Uterus (tissue), 4 donors: Measurements from ENCODE around the gene JPH4. TPM values are rescaled to one million over a fixed set of nuclear protein-coding genes. Genes with fewer than 3 reads are reported as not detected.

Source experiments
- DNase-seq, 2 donors: peaks; one replicate each; pipeline ENCODE4 v3.0.0-alpha.2; 2019 to 2020
- H3K27ac ChIP-seq, 2 donors: fragments of 200-600 bp; sonication (generic); 1 replicate in 1 of 2; 2 replicates in 1 of 2; pipeline ENCODE4 v1.5.1; 2016 to 2018
- H3K27me3 ChIP-seq, 2 donors: fragments of 200-600 bp; sonication (generic); one replicate each; pipeline ENCODE4 v1.5.1; 2018 to 2019; ENCODE audit warnings: control low read depth in 1 of 2
- H3K36me3 ChIP-seq, 2 donors: fragments of 200-600 bp; sonication (generic); one replicate each; pipeline ENCODE4 v1.5.1; 2019; ENCODE audit warnings: control low read depth in 1 of 2
- H3K4me1 ChIP-seq, 2 donors: fragments of 200-600 bp; sonication (generic); one replicate each; pipeline ENCODE4 v1.5.1; 2018 to 2019; ENCODE audit warnings: control low read depth in 1 of 2
- H3K4me3 ChIP-seq, 2 donors: fragments of 200-600 bp; sonication (generic); 1 replicate in 1 of 2; 2 replicates in 1 of 2; pipeline ENCODE4 v1.5.1; 2018 to 2019; ENCODE audit warnings: mild to moderate bottlenecking in 1 of 2
- H3K9me3 ChIP-seq, 2 donors: fragments of 200-600 bp; sonication (generic); one replicate each; pipeline ENCODE4 v1.5.1; 2019; ENCODE audit warnings: control low read depth in 1 of 2
- CTCF ChIP-seq, 4 experiments: fragments of 200-600 bp in 2 of 4; fragments of 450-650 bp in 2 of 4; sonication (generic) in 2 of 4; IDR thresholded peaks; one replicate each; pipeline ENCODE4 v1.5.1; 2016 to 2019; ENCODE audit warnings: antibody characterized with exemption in 4 of 4, mild to moderate bottlenecking in 2 of 4, moderate library complexity in 1 of 4
- POLR2A ChIP-seq, 2 donors: fragments of 450-650 bp; IDR thresholded peaks; one replicate each; pipeline ENCODE4 v1.6.1; 2016; ENCODE audit warnings: antibody characterized with exemption in 2 of 2, mild to moderate bottlenecking in 1 of 2, moderate library complexity in 1 of 2
- intact Hi-C: fragments of 100-400 bp; cut with DNase I; formaldehyde crosslinking; loops from one replicate; pipeline ENCODE4 v1.15.1; 2023; ENCODE audit warnings: low total_unique reads
- total RNA-seq, 4 donors: library from RNA; depleted of rRNA in 3 of 4; stranded (reverse); fragments of >200 nt in 3 of 4; gene quantifications; one replicate each; pipeline versions ENCODE4 v1.1.0 to v1.2.4, GENCODE V29; 2014 to 2023
- donor health status: DM: yes; HTN: yes; CAD: no.

The JPH4 gene
- total RNA-seq, 4 donors from 2014 or later, result 2.4 to 49.2 (median 19.9) TPM

GRCh38 chr14:23568021-23568599 lies 10.5 kb downstream of the JPH4 start:
- H3K27me3 ChIP-seq, result no peaks in the 10 kb centered on the region
- intact Hi-C loops, result no loop called here
- no peaks in the 10 kb centered on the region for H3K36me3 ChIP-seq
- no peak for TF ChIP-seq CTCF (IDR thresholded peaks at IDR 0.05)
- no peak for TF ChIP-seq POLR2A (IDR thresholded peaks at IDR 0.05)
- H3K9me3 ChIP-seq, result no peaks in the 10 kb centered on the region
- peak overlapping the region; percentile 80 to 86 for H3K27ac ChIP-seq
- DNase-seq, result no peak
- H3K4me3 ChIP-seq, result peak overlapping the region; percentile 53 to 55
- no peaks in the 10 kb centered on the region for H3K4me1 ChIP-seq

GRCh38 chr14:23567186-23568020 lies 11.2 kb downstream of the JPH4 start, which contains the start of gene AP1G2:
AP1G2 (minus strand) TSS chr14:23567791; CDS start chr14:23567314, 477 bp downstream.
- TF ChIP-seq CTCF (IDR thresholded peaks at IDR 0.05) (no peak), POLR2A (IDR thresholded peaks at IDR 0.05) (peak in 1 of 2 donors; percentile 61)
- intact Hi-C loops, result no loop called here
- no peaks in the 10 kb centered on the region for H3K27me3 ChIP-seq

GRCh38 chr14:23566778-23567185 lies 11.8 kb downstream of the JPH4 start:
- no peaks in the 10 kb centered on the region for H3K27me3 ChIP-seq
- H3K9me3 ChIP-seq, result no peaks in the 10 kb centered on the region
- peak overlapping the region; percentile 53 to 55 for H3K4me3 ChIP-seq
- H3K27ac ChIP-seq, result peak overlapping the region; percentile 80 to 86
- no peaks in the 10 kb centered on the region for H3K36me3 ChIP-seq
- no peaks in the 10 kb centered on the region for H3K4me1 ChIP-seq
- TF ChIP-seq POLR2A (IDR thresholded peaks at IDR 0.05), result no peak
- peak in 1 of 4 experiments; percentile 19 for TF ChIP-seq CTCF (IDR thresholded peaks at IDR 0.05)
- intact Hi-C loops, result no loop called here
- no peak for DNase-seq

More at GRCh38 chr14:23567186-23568020, 11.2 kb downstream of the JPH4 start, which contains the start of gene AP1G2:
- DNase-seq, result peak; percentile 89
- no peaks in the 10 kb centered on the region for H3K4me1 ChIP-seq
- peak within 1 kb of the TSS; percentile 53 to 55 for H3K4me3 ChIP-seq
- no peaks in the 10 kb centered on the region for H3K9me3 ChIP-seq
- H3K27ac ChIP-seq, result peak within 1 kb of the TSS; percentile 80 to 86
- H3K36me3 ChIP-seq, result no peaks in the 10 kb centered on the region

- TF ChIP-seq CTCF (IDR thresholded peaks at IDR 0.05) (no peak), POLR2A (IDR thresholded peaks at IDR 0.05) (no peak)
- no peaks in the 10 kb centered on the region for H3K9me3 ChIP-seq
- no peaks in the 10 kb centered on the region for H3K36me3 ChIP-seq
- intact Hi-C loops, result no loop called here
- H3K27me3 ChIP-seq, result no peaks in the 10 kb centered on the region
- DNase-seq, result no peak
- H3K4me3 ChIP-seq, result no peak overlapping the region
- H3K4me1 ChIP-seq, result no peaks in the 10 kb centered on the region
- peak overlapping the region; percentile 80 to 86 for H3K27ac ChIP-seq
These were observed 12.3 kb downstream of the JPH4 start for GRCh38 chr14:23566112-23566777.
